Ovary (tissue), 1 donor: ENCODE measurements around the gene EZR.

ENCODE experiments used
- EP300 ChIP-seq: sonication (generic); formaldehyde crosslinking; IDR thresholded peaks from one replicate; pipeline ENCODE4 v1.6.1; 2017; ENCODE audit warnings: antibody characterized with exemption
- POLR2A ChIP-seq: fragments of 450-650 bp; IDR thresholded peaks from one replicate; pipeline ENCODE4 v1.6.1; 2017; ENCODE audit warnings: antibody characterized with exemption, mild to moderate bottlenecking, moderate library complexity

GRCh38 chr6:158756126-158756525 lies 63.0 kb downstream of the EZR start:
- TF ChIP-seq POLR2A, result no peak
- TF ChIP-seq EP300, result no peak
